Hepatocyte (in vitro differentiated cells): ENCODE measurements around the gene AUNIP. TPM values are rescaled to one million over a fixed set of nuclear protein-coding genes. Genes with fewer than 3 reads are reported as not detected.

ENCODE experiments used
- DNase-seq: peaks from one replicate; pipeline ENCODE4 v3.0.0-alpha.2; 2016; ENCODE audit warnings: low spot score
- H2AFZ ChIP-seq: fragments of 200-600 bp; sonication (generic); 2 replicates; pipeline ENCODE4 v1.6.0; 2016; ENCODE audit warnings: antibody characterized with exemption, mild to moderate bottlenecking
- H3K27ac ChIP-seq: fragments of 200-600 bp; sonication (generic); 2 replicates; pipeline ENCODE4 v1.5.1; 2016; ENCODE audit warnings: mild to moderate bottlenecking
- H3K27me3 ChIP-seq: fragments of 200-600 bp; sonication (generic); 2 replicates; pipeline ENCODE4 v1.6.1; 2016
- H3K36me3 ChIP-seq: fragments of 200-600 bp; sonication (generic); replicated peaks from 2 replicates; pipeline ENCODE4 v1.5.1; 2016; ENCODE audit warnings: low read depth; ENCODE audit not compliant: insufficient read depth
- H3K4me1 ChIP-seq: fragments of 200-600 bp; sonication (generic); 2 replicates; pipeline ENCODE4 v1.5.1; 2016; ENCODE audit warnings: mild to moderate bottlenecking, moderate library complexity; ENCODE audit not compliant: insufficient read depth
- H3K4me2 ChIP-seq: fragments of 200-600 bp; sonication (generic); 2 replicates; pipeline ENCODE4 v1.6.0; 2016
- H3K4me3 ChIP-seq: fragments of 200-600 bp; sonication (generic); 2 replicates; pipeline ENCODE4 v1.5.1; 2016; ENCODE audit warnings: mild to moderate bottlenecking
- H3K79me2 ChIP-seq: fragments of 200-600 bp; sonication (generic); 2 replicates; pipeline ENCODE4 v1.6.0; 2017; ENCODE audit warnings: mild to moderate bottlenecking
- H3K9me2 ChIP-seq: fragments of 200-600 bp; sonication (generic); replicated peaks from 2 replicates; pipeline ENCODE4 v1.6.0; 2017; ENCODE audit warnings: mild to moderate bottlenecking; ENCODE audit not compliant: insufficient read depth
- H3K9me3 ChIP-seq: fragments of 200-600 bp; sonication (generic); 2 replicates; pipeline ENCODE4 v1.5.1; 2016; ENCODE audit warnings: low read depth, mild to moderate bottlenecking
- H4K20me1 ChIP-seq: fragments of 200-600 bp; sonication (generic); 2 replicates; pipeline ENCODE4 v1.6.0; 2016; ENCODE audit warnings: mild to moderate bottlenecking; ENCODE audit not compliant: insufficient read depth, poor library complexity, severe bottlenecking
- EZH2 ChIP-seq: fragments of 200-600 bp; sonication (generic); IDR thresholded peaks from 2 replicates; pipeline ENCODE4 v1.6.1; 2016; ENCODE audit warnings: antibody characterized with exemption, mild to moderate bottlenecking, borderline replicate concordance
- EZH2phosphoT487 ChIP-seq: fragments of 200-600 bp; sonication (generic); IDR thresholded peaks from one replicate; pipeline ENCODE4 v1.6.1; 2018; ENCODE audit warnings: antibody characterized with exemption, mild to moderate bottlenecking, low read depth, moderate library complexity; ENCODE audit not compliant: unreplicated experiment, severe bottlenecking
- WGBS: methylation state at CpG from one replicate; pipeline ENCODE4 v1.1.6; 2016; ENCODE audit warnings: low lambda C conversion rate; ENCODE audit errors: missing lambda C conversion rate; 5-methylcytosine and 5-hydroxymethylcytosine counted together
- polyA plus RNA-seq: library from polyadenylated mRNA; unstranded; fragments of >200 nt; fragmentation: Nextera tagmentation; extraction: Ambion mirVana; gene quantifications from 2 replicates; pipeline ENCODE4 v1.2.1, GENCODE V29; 2016
- total RNA-seq: library from RNA; depleted of rRNA; stranded (reverse); fragments of >200 nt; gene quantifications from 2 replicates; pipeline ENCODE4 v1.2.3, GENCODE V29; 2014
- TF ChIP-seq, protein P1 (sequence below): fragments of 200-600 bp; sonication (generic); IDR thresholded peaks from 2 replicates; pipeline ENCODE4 v1.5.1; 2016; ENCODE audit warnings: antibody characterized with exemption, mild to moderate bottlenecking; ENCODE audit not compliant: poor library complexity

AUNIP gene
- total and polyA plus RNA-seq, 2 experiments from 2014 or later: 0.41 to 1.3 TPM

DNA sequence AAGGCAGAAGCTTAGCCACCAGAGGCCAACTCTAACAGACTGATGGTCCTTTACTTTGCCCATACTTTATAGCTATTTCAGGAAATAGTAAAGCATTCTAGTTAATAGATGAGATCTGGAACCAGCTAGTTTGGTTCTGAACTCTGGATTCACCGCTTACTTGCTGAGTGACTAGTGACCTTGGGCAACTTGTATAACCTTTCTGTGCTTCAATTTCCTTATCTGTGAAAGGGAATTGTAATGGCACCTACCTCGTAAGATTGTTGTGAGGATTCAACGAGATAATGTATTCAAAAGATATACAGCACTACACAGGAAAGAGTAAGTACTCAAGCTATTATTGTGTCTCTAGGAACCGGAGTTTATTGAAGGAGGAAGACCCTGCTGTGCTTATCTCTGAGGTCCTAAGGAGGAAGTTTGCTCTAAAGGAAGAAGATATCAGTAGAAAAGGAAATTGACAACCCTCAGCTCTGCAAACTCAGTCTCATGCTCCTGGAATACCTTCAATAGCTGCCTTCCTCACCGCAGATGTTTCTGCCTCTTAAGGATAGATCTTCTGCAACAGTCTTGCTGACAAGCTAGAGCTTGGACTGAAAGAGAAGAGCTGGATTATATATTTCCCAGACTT lies 27.6 kb downstream of the AUNIP start:
- no peak overlapping the region for H2AFZ ChIP-seq
- no peak for DNase-seq
- no peaks in the 10 kb centered on the region for H4K20me1 ChIP-seq
- no peaks in the 10 kb centered on the region for H3K79me2 ChIP-seq
- no peaks in the 10 kb centered on the region for H3K27me3 ChIP-seq
- H3K36me3 ChIP-seq: no peaks in the 10 kb centered on the region
- H3K4me1 ChIP-seq: peaks cover 3% of the 10 kb centered on the region
- no peaks in the 10 kb centered on the region for H3K9me2 ChIP-seq
- H3K4me2 ChIP-seq: no peak overlapping the region
- H3K9me3 ChIP-seq: no peaks in the 10 kb centered on the region
- 58% methylated on average over 5 of the region's 5 CpGs for WGBS
- no peak overlapping the region for H3K4me3 ChIP-seq
- H3K27ac ChIP-seq: peak overlapping the region; percentile 33
- TF ChIP-seq, protein P1, sequence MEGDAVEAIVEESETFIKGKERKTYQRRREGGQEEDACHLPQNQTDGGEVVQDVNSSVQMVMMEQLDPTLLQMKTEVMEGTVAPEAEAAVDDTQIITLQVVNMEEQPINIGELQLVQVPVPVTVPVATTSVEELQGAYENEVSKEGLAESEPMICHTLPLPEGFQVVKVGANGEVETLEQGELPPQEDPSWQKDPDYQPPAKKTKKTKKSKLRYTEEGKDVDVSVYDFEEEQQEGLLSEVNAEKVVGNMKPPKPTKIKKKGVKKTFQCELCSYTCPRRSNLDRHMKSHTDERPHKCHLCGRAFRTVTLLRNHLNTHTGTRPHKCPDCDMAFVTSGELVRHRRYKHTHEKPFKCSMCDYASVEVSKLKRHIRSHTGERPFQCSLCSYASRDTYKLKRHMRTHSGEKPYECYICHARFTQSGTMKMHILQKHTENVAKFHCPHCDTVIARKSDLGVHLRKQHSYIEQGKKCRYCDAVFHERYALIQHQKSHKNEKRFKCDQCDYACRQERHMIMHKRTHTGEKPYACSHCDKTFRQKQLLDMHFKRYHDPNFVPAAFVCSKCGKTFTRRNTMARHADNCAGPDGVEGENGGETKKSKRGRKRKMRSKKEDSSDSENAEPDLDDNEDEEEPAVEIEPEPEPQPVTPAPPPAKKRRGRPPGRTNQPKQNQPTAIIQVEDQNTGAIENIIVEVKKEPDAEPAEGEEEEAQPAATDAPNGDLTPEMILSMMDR: no peak
- TF ChIP-seq EZH2phosphoT487: no peak
- no peak for TF ChIP-seq EZH2

DNA sequence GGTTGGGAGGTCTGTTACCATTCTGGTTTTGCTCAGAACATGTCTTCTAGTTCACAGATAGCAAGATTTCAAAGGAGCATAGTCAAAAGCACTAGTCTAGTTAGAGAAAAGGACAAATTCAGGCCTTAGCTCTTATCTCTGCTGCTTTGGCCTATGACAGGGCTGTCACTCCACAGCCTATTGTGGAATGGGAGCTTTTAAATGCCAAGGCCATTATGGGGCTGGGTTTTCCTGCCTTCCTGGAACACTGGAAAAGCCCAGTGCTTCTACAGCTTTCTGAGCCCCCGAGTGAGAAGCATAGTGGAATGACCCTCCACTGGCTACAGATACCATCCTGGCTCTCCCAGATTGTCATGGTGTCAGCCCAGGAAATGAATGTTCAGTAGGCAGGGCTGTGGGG lies 30.2 kb downstream of the AUNIP start:
- Histone ChIP-seq H3K36me3 (no peaks in the 10 kb centered on the region), H3K9me3 (no peaks in the 10 kb centered on the region), H3K27ac (no peak overlapping the region), H3K79me2 (peaks cover 11% of the 10 kb centered on the region), H3K27me3 (no peaks in the 10 kb centered on the region), H3K9me2 (no peaks in the 10 kb centered on the region), H2AFZ (no peak overlapping the region), H3K4me2 (no peak overlapping the region), H3K4me1 (peaks cover 3% of the 10 kb centered on the region), H4K20me1 (no peaks in the 10 kb centered on the region), H3K4me3 (no peak overlapping the region)
- WGBS: 85% methylated on average over 1 of the region's 1 CpG
- DNase-seq: no peak
- TF ChIP-seq, protein P1: no peak
- TF ChIP-seq EZH2phosphoT487 (no peak), EZH2 (no peak)

DNA sequence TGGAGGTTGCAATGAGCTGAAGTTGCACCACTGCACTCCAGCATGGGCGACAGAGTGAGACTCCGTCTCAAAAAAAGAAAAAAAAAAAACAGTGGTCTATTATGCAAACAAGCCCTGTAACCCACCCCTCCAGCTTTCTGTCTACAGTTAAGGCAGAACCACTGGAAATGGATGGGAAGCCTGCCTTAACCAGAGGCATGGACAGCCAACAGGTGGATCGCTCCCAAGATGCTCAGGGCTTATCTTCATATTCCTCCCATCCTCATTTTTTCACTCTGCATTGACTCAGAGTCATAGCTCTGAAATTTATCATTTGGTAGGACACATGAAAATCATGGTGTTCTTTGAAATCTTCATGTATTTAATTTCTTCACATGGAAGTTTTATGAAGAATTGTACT lies 30.8 kb downstream of the AUNIP start:
- Histone ChIP-seq H3K4me3 (no peak overlapping the region), H3K27ac (no peak overlapping the region)
- 94% methylated on average over 3 of the region's 3 CpGs for WGBS

More for the DNA sequence above, 30.8 kb downstream of the AUNIP start:
- TF ChIP-seq, protein P1: no peak
- TF ChIP-seq EZH2phosphoT487 (no peak), EZH2 (no peak)
- peaks cover 16% of the 10 kb centered on the region for H3K79me2 ChIP-seq
- peaks cover 3% of the 10 kb centered on the region for H3K4me1 ChIP-seq
- no peaks in the 10 kb centered on the region for H3K36me3 ChIP-seq
- no peaks in the 10 kb centered on the region for H4K20me1 ChIP-seq
- H3K9me2 ChIP-seq: no peaks in the 10 kb centered on the region
- H2AFZ ChIP-seq: no peak overlapping the region
- H3K27me3 ChIP-seq: no peaks in the 10 kb centered on the region
- no peak overlapping the region for H3K4me2 ChIP-seq
- no peak for DNase-seq
- no peaks in the 10 kb centered on the region for H3K9me3 ChIP-seq
